ENCODE results near the gene ZDHHC1. TPM values are rescaled to one million over a fixed set of nuclear protein-coding genes. Genes with fewer than 3 reads are reported as not detected.
A peak's percentile ranks its signal among the peaks of the same experiment; 100 is the strongest.

The ZDHHC1 gene
- total and polyA plus RNA-seq, 4 donors = 0.33 to 1.6 (median 1.1) TPM

DNA sequence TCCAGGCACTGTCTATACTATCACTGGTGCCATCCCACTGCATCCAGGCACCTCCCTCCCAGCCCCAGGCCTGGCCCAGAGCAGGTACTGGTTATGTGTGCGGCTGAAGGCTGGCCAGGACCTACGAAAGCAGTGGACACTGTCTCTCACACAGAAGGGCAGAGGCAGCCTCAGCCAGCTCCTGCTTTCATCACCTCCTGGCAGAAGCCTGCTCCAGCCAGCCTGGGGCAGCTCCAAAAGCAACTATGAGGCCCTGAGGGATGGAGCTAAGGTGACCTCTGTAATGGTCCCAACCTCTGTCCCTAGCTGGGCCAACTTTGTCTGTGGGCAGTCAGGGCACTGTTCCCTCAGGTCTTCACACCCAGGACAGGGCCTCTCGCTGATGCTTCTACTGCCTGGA, 33.5 kb upstream of the ZDHHC1 start:
- no peak for DNase-seq (ENCODE audit: low spot score)
- peaks cover 35 to 77% (median 61%) of the 10 kb centered on the region in 4 donors for H3K4me1 ChIP-seq (ENCODE audit: control insufficient read depth in 4 of 4, insufficient read depth in 4 of 4, low read length in 3 of 4)
- 37% methylated on average over 3 of the region's 3 CpGs for WGBS
- H3K36me3 ChIP-seq (ENCODE audit: control insufficient read depth in 4 of 4, insufficient read depth in 3 of 4, low read depth in 1 of 4, low read length in 3 of 4) = peaks cover under 1 to 9% (median 5%) of the 10 kb centered on the region in 4 donors
- no peaks in the 10 kb centered on the region for H3K9me3 ChIP-seq (ENCODE audit: control insufficient read depth in 4 of 4, low read length in 3 of 4)
- H3K27me3 ChIP-seq (ENCODE audit: control insufficient read depth in 4 of 4, insufficient read depth in 4 of 4, low read length in 3 of 4) = no peaks in the 10 kb centered on the region
- H3K9ac ChIP-seq (ENCODE audit: low read depth in 1 of 2, low read length in 2 of 2) = no peak overlapping the region
- peak overlapping the region; percentile 20 to 42 for H3K27ac ChIP-seq (ENCODE audit: low read depth in 1 of 2, low read length in 2 of 2)
- H3K4me3 ChIP-seq (ENCODE audit: low read depth in 1 of 3, low read length in 3 of 3) = no peak overlapping the region
- peak; percentile 28 for TF ChIP-seq HNF4G (IDR thresholded peaks at IDR 0.05)
- peak; percentile 29 to 43 for TF ChIP-seq RAD21 (IDR thresholded peaks at IDR 0.05)
- peak; percentile 20 for TF ChIP-seq FOXA2 (IDR thresholded peaks at IDR 0.05)
- no peak for TF ChIP-seq EGR1 (IDR thresholded peaks at IDR 0.05; ENCODE audit: low read depth in 2 of 2)
- TF ChIP-seq, protein P1, sequence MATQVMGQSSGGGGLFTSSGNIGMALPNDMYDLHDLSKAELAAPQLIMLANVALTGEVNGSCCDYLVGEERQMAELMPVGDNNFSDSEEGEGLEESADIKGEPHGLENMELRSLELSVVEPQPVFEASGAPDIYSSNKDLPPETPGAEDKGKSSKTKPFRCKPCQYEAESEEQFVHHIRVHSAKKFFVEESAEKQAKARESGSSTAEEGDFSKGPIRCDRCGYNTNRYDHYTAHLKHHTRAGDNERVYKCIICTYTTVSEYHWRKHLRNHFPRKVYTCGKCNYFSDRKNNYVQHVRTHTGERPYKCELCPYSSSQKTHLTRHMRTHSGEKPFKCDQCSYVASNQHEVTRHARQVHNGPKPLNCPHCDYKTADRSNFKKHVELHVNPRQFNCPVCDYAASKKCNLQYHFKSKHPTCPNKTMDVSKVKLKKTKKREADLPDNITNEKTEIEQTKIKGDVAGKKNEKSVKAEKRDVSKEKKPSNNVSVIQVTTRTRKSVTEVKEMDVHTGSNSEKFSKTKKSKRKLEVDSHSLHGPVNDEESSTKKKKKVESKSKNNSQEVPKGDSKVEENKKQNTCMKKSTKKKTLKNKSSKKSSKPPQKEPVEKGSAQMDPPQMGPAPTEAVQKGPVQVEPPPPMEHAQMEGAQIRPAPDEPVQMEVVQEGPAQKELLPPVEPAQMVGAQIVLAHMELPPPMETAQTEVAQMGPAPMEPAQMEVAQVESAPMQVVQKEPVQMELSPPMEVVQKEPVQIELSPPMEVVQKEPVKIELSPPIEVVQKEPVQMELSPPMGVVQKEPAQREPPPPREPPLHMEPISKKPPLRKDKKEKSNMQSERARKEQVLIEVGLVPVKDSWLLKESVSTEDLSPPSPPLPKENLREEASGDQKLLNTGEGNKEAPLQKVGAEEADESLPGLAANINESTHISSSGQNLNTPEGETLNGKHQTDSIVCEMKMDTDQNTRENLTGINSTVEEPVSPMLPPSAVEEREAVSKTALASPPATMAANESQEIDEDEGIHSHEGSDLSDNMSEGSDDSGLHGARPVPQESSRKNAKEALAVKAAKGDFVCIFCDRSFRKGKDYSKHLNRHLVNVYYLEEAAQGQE (IDR thresholded peaks at IDR 0.05) = peak; percentile 29
- peak; percentile 30 for TF ChIP-seq NR2F2 (IDR thresholded peaks at IDR 0.05)
- TF ChIP-seq, protein P2, sequence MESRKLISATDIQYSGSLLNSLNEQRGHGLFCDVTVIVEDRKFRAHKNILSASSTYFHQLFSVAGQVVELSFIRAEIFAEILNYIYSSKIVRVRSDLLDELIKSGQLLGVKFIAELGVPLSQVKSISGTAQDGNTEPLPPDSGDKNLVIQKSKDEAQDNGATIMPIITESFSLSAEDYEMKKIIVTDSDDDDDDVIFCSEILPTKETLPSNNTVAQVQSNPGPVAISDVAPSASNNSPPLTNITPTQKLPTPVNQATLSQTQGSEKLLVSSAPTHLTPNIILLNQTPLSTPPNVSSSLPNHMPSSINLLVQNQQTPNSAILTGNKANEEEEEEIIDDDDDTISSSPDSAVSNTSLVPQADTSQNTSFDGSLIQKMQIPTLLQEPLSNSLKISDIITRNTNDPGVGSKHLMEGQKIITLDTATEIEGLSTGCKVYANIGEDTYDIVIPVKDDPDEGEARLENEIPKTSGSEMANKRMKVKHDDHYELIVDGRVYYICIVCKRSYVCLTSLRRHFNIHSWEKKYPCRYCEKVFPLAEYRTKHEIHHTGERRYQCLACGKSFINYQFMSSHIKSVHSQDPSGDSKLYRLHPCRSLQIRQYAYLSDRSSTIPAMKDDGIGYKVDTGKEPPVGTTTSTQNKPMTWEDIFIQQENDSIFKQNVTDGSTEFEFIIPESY (IDR thresholded peaks at IDR 0.05) = no peak
- TF ChIP-seq, protein P3, sequence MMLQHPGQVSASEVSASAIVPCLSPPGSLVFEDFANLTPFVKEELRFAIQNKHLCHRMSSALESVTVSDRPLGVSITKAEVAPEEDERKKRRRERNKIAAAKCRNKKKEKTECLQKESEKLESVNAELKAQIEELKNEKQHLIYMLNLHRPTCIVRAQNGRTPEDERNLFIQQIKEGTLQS (IDR thresholded peaks at IDR 0.05) = peak; percentile 82
- no peak for TF ChIP-seq YY1 (IDR thresholded peaks at IDR 0.05)
- TF ChIP-seq RXRA (IDR thresholded peaks at IDR 0.05) = peak; percentile 77 to 94
- TF ChIP-seq GABPA (IDR thresholded peaks at IDR 0.05 in 1 of 2, conservative IDR thresholded peaks at IDR 0.05 in 1 of 2) = no peak
- peak; percentile 74 to 83 for TF ChIP-seq HNF4A (conservative IDR thresholded peaks at IDR 0.05)
- TF ChIP-seq, protein P4, sequence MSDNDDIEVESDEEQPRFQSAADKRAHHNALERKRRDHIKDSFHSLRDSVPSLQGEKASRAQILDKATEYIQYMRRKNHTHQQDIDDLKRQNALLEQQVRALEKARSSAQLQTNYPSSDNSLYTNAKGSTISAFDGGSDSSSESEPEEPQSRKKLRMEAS (IDR thresholded peaks at IDR 0.05) = no peak
- TF ChIP-seq TAF1 (conservative IDR thresholded peaks at IDR 0.05) = no peak
- TF ChIP-seq, protein P5, sequence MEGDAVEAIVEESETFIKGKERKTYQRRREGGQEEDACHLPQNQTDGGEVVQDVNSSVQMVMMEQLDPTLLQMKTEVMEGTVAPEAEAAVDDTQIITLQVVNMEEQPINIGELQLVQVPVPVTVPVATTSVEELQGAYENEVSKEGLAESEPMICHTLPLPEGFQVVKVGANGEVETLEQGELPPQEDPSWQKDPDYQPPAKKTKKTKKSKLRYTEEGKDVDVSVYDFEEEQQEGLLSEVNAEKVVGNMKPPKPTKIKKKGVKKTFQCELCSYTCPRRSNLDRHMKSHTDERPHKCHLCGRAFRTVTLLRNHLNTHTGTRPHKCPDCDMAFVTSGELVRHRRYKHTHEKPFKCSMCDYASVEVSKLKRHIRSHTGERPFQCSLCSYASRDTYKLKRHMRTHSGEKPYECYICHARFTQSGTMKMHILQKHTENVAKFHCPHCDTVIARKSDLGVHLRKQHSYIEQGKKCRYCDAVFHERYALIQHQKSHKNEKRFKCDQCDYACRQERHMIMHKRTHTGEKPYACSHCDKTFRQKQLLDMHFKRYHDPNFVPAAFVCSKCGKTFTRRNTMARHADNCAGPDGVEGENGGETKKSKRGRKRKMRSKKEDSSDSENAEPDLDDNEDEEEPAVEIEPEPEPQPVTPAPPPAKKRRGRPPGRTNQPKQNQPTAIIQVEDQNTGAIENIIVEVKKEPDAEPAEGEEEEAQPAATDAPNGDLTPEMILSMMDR (IDR thresholded peaks at IDR 0.05; ENCODE audit: low read depth, low read length, missing input control) = no peak
- TF ChIP-seq JUND (IDR thresholded peaks at IDR 0.05) = peak in 1 of 2 donors; percentile 66
- no peak for TF ChIP-seq FOXA1 (IDR thresholded peaks at IDR 0.05)
- TF ChIP-seq SP1 (IDR thresholded peaks at IDR 0.05) = peak; percentile 75
